ENCODE data around the gene TMEFF2.
A peak's percentile ranks its signal among the peaks of the same experiment; 100 is the strongest.

DNA sequence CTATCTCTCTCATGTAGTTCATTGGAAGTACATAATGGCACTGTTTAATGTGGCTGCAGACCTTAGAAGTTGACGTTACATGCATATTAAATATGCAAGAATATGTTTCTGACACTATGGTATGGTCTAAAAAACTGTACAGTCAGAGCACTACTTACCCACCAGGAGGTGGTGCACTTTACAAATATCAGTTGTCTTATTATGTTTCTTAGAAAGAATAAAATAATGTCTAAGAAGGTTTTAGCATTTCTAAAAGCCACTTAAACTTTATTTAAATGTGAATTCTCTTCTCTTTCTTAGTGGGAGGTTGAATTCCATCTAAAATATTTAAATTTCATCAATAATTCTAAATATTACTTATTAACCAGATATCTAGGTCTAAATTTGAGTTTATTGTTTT lies 4.3 kb downstream of the TMEFF2 start:
- TF ChIP-seq, protein P1, sequence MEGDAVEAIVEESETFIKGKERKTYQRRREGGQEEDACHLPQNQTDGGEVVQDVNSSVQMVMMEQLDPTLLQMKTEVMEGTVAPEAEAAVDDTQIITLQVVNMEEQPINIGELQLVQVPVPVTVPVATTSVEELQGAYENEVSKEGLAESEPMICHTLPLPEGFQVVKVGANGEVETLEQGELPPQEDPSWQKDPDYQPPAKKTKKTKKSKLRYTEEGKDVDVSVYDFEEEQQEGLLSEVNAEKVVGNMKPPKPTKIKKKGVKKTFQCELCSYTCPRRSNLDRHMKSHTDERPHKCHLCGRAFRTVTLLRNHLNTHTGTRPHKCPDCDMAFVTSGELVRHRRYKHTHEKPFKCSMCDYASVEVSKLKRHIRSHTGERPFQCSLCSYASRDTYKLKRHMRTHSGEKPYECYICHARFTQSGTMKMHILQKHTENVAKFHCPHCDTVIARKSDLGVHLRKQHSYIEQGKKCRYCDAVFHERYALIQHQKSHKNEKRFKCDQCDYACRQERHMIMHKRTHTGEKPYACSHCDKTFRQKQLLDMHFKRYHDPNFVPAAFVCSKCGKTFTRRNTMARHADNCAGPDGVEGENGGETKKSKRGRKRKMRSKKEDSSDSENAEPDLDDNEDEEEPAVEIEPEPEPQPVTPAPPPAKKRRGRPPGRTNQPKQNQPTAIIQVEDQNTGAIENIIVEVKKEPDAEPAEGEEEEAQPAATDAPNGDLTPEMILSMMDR (IDR thresholded peaks at IDR 0.05; ENCODE audit: insufficient read depth, low read depth, low read length) = peak; percentile 54
- TF ChIP-seq EZH2 (IDR thresholded peaks at IDR 0.05; ENCODE audit: insufficient read depth, low read length) = no peak
